GM12873 (cell line): Measurements from ENCODE around the gene SLC6A12.

ENCODE experiments used
- TF ChIP-seq, protein P1 (sequence below): IDR thresholded peaks from 2 replicates; pipeline ENCODE4 v1.5.1; 2012; ENCODE audit warnings: low read depth, mild to moderate bottlenecking, moderate library complexity, low read length, control low read depth; ENCODE audit not compliant: insufficient read depth; ENCODE audit errors: missing control alignments

SLC6A12 gene

DNA sequence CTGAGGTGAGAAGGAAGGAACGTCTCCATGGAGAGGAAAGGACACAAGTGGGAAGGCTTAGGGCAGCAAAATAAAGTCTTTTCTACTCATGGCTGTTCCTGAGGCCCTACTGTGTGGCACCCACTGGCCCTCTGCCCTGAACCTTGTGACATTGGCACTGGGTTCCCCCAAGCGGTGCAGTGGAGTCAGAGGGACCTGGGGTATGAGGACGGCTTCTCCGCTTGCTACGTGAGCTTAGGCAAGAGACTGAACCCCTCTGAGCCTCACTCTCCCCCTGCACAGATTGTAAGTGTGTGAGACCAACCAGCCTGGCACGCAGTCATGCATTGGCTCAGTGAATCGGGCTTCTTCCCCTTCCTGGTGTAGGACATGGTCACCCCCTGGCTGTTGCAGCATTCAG, 19.7 kb downstream of the SLC6A12 start:
- TF ChIP-seq, protein P1, sequence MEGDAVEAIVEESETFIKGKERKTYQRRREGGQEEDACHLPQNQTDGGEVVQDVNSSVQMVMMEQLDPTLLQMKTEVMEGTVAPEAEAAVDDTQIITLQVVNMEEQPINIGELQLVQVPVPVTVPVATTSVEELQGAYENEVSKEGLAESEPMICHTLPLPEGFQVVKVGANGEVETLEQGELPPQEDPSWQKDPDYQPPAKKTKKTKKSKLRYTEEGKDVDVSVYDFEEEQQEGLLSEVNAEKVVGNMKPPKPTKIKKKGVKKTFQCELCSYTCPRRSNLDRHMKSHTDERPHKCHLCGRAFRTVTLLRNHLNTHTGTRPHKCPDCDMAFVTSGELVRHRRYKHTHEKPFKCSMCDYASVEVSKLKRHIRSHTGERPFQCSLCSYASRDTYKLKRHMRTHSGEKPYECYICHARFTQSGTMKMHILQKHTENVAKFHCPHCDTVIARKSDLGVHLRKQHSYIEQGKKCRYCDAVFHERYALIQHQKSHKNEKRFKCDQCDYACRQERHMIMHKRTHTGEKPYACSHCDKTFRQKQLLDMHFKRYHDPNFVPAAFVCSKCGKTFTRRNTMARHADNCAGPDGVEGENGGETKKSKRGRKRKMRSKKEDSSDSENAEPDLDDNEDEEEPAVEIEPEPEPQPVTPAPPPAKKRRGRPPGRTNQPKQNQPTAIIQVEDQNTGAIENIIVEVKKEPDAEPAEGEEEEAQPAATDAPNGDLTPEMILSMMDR, result no peak

DNA sequence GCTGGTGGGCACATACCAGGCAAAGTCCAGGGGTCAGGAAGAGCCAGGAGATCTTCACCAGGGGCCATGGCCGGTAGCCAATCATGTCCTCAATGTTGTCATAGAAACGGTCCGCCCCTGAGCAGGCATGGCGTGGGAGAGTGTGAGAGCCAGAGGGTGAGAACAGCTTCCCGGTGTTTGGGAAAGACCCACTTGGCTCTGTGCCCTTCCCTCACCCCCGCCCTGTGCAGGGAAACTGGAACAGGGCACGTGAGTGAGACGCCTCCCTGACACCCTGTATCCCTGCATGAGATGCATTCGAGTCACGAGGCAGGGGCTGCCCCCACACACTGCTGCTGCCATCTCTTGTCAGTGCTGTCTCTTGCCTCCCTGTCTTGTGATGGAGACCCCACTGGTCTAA, 20.7 kb downstream of the SLC6A12 start:
- TF ChIP-seq, protein P1, result no peak

DNA sequence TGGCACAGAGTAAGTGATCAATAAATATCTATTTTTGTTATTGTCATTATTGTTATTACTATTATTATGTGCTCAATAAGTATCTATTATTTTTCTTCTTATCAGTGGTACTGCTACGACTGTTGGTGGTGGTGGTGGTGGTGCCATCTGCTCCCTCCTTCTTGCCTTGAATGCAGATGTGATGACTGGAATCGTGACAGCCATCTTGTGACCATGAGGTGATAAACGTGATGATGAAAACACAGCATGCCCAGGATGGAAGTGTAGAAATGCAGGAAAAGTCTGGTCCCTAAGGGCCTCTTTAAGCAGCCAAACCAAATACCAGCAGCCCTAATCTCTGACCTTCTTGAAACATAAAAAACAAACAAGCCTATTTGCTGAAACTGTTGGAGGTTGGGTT, 22.4 kb downstream of the SLC6A12 start:
- TF ChIP-seq, protein P1, result no peak

DNA sequence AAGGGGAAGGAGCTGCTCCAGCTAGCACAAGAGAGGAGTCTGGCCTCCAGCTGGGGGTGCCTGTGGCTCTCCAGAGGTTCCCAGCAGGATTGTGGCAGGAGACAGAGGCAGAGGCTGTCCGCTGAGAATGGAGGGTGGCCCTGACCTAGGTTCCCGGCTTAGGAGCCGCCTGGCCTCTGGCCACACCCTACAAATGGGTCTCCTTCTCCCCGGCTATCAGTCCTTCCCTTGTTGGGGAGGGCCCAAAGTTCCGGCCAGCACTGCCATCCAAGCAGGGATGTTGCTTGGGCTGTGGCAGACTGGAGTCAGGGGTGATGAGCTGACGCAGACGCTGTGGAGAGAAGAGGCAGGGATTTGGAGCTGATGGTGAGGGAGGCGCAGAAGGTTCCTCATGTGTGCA, 23.1 kb downstream of the SLC6A12 start:
- TF ChIP-seq, protein P1, result no peak

DNA sequence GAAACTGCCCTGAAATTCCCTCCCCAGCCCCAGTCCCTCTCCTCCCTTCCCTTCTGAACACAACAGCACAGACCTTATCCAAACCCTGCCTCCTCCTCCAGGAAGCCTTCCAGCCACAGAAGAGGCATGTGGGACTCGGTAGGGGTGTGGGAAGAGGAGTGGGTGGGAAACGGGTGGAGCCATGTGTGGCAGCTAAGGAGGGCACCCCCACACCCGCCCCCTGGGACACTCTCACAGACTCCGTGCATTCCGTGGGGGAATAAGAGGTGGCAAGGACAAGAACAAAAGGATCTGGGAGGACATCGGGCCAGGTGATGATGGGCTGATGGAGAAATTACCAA, 24.4 kb downstream of the SLC6A12 start:
- TF ChIP-seq, protein P1, result no peak

DNA sequence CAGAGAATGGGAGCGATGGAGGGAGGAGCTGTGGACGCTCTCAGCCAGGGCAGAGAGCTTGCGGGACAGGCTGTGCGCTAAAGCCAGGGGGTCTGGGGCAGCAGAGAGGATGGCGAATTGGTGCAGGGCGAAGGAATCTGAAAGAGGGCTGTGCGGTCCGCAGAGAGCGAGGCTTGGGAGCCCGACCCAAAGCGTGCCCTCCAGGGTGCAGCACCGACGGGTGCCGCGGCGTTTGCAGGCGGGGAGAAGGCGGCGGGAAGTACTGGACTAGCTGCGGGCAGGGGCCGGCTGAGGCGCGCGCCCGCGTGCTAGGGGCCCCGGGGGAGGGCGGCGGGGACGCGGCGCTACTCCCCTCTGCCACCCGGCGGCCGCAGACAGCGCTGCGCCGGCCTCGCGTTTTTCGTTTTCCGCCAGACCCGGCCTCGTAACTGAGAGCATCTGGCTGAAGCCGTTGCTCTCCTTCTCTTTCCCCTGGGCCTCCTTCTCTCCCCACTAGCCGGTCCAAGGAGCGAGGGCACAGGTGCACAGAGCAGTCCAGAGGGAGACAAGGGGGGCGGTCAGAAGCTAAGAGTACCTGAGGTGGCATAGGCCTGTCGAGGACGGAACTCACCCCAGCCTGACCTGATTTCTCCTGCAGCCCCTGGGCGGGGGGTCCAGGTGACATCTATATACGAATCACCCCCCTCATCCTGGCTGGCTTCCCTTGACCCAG, 24.9 kb downstream of the SLC6A12 start:
- TF ChIP-seq, protein P1, result peak; percentile 63

DNA sequence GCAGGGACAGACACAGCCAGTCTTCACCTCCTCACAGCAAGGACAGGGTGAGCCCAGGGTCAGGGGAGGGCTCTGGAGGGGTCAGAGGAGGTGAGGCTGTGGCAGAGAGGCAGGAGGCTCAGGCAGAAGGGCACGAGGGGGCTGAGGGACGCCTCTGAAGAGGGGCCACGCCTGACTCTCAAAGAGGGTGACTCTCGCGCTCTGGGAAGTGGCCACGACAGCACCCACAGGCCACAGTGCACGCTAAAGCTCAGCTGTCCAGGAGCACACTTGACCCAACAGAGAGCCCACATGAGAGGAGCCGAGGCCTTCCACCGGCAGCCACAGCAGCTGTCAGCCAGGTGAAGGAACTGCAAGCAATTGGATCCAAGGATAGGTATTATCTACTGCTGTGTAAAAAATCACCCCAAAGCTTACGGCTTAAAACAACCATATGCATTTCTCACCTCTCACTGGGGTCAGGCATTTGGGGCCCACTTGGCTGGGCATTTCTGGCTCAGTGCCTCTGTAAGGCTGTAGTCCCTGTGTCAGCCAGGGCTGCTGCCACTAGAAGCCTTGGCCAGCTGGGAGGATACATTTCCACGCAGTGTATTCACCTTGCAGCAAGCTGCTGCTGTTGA, 27.8 kb downstream of the SLC6A12 start:
- TF ChIP-seq, protein P1, result no peak
